GM18867 (cell line): ENCODE results near the gene PANK4.

Experiments
- ATAC-seq: cut with Tn5 transposase; IDR thresholded peaks from one replicate; pipeline ENCODE4 v1.9.1; 2021; ENCODE audit warnings: mild to moderate bottlenecking, moderate library complexity; ENCODE audit not compliant: unreplicated experiment

PANK4 gene

DNA sequence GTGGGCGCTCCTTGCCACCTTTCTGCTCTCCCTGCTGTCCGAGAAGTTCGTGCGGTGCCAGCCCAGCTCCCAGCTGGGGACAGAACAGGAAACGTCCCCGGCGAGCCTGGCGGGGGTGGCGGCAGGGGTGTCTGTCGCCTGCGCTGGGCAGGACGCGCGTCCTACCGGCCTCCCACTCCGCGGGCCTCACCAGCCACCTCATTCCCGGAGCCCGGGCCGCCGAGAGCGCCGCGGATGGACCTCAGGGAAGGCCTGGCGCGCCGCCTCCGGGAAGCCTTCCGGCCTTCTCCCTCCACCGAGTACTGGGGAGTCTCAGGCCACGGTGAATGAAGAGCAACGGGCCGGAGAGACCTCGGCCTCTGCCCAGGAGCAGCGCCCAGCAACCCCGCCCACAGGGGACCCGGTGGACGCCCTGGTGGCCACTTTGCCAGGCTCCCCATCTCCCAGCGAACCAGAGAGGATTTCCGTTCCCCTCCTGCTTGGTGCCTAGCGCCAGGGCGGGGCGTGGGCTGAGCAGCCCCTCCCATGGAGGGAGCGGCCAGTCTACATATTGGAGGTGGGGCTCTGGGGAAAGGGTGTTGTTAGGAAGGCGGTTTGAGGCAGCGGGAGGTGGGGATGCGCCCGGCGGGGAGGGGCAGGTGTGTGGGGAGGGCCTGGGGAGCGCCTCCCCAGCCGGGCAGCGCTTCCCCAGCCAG, 20.3 kb upstream of the PANK4 start:
- peak; percentile 28 for ATAC-seq

DNA sequence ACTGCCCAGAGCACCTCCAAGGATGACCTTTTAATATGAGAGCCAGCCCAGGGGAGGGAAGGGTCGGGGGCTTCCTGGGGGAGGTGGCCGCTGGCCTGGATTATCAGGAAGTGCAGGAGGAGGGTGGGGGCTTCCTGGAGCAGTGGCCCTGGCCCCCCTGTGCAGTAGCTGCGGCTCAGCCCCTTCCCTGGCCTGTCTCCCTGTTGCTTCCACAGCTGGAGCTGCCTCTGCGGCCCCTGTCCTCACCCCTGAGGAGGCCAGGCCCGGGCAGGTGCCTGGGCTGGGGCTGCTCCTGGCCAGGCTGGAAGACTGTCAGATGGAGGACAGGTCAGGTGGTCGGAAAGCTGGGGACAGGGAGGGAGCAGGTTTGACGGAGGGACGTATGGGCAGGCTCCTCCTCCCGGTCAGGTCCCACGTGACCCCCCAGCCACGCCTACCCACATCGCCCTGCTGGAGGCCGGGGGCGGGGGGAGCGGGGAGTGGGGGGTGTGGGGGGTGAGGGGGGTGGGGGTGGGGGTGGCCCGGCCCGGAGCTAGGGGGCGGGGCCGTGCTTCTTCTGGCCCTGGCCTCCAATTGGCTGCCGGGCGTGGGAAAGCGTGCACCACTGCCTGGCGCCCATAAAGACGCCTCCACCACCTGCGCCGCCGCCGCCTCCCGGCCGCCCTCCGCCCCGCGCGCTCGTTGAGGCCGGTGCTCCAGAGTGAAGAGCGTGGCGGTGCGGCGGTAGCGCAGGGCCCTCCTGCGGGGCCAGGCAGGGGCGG, 19.5 kb upstream of the PANK4 start:
- peak; percentile 35 for ATAC-seq

DNA sequence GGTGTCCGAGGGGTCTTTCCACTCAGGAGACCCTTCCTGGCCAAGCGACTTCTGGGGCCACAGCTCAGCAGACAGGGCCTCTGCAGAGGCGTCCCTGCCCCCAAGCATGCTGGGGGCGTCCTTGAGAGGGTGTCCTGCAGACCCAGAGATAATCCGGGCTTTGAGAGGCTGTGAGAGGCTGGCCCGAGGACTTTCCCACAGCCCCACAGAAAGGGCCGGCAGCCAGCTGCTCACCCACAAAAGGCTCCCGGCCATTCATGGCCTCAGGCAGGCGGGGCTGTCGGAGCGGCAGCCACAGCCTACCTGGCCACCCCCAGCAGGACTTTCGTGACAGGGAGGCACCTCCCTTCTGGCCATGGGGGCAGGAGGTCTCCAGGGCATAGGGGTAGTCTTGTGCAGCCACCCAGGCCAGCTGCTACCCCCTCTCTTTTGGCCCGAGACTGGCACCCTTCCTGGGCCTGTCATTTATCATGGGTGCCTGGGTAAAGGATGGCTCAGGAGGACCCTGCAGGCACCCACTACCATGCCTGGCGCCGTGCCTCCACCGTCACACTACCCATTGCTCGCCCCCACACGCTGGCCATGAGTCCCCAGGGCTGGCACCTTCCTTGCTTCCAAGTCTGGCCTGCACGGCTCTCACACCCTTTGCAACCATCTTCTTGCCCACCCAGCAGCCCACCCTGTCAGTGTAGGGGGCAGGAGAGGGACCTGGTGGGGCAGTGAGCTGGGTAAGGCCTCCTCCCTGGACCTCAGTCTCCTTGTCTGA, 18.7 kb upstream of the PANK4 start:
- no peak for ATAC-seq

DNA sequence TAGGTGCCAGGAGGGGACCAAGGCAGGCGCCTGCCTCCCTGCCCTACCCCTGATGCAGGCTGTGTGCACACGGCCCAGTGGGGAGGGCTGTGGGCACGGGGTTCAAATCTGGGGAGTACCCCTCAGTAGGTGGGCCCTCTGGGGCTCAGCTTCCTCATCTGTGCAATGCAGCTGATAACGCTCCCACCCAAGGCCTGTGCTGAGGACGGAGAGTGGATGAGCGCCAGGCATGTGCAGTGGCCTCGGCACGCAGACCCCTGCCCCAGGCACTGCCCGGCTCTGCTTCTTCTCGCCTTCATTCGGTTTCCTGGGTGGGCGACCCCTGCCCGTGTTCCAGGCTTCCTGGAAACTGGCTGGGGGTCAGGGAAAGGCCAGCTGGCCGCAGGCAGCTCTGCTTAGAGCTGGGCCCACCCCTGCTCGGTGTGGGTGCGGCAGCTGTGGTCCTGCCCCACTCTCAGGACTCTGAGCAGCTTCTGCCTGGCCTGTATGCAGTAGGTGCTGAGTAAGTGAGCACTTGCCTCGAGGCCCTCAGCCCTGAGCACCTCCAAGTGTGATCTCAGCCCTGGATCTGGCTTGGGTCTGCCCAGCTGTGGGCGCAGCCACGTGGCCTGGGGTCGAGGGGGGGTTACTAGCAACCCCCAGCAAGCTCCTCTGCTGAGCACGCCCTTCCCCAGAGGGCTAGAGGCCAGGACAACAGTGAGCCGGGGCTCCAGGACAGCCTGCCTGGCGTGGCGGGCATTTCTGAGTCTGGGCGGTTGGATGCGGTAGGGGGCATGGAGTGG, 17.9 kb upstream of the PANK4 start:
- no peak for ATAC-seq

DNA sequence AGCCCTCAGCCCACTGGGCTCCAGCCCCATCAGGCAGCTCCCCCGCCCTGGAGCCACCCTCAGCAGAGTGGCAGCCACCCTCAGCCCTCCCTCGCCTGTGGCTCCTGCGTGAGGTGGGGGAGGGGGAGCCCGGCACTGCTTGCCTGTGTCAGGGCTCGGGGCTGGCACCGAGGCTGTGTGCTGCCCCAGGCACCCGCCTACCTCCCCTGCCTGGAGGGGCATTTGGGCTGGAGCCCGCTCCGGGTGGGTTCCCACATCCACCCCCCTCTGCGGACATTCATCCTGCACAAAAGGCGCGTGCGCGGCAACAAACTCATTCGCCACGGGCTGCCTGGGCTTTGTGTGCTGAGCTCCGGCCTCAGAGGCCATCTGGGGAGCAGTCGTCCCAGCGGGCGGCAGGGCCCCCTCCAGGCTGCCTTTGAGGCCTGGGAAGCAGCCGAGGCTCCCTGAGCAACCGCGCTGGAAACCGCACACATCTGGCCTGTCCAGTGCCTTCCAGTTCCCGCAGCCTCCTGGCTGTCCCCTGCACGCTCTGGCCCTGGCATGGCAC, 17.2 kb upstream of the PANK4 start:
- no peak for ATAC-seq

DNA sequence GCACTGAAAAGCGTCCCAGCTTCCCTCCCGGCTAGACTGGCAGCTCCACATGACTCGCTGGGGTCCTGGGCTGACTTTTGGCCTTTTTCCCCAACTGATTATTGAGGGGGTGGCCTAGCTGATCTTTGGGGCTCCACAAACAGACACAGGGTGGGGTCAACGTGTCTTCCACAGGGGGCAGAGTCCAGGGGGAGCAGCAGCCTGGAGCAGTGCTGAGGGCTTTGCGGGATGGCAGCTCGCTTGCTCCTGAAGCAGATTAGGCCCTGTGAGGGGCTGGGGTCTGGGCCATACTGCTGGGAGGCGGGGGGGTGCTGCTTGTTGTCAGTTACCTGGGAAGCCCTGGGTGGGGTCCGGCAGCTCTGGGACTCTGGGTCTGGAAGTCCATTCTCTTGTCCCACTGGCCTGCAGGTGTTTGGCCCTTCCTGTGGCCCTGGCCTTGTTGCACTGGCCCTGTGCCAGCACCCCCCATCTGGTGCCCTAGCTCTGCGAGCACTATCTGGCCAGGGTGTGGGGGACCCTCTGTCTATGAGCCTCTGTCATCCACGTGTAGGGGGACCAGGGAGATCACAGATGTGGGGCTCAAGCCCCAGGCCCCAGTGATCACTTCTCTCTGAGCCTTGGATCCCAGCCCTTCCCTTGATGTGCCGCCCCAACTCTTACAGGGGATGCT, 16.0 kb upstream of the PANK4 start:
- ATAC-seq: no peak

DNA sequence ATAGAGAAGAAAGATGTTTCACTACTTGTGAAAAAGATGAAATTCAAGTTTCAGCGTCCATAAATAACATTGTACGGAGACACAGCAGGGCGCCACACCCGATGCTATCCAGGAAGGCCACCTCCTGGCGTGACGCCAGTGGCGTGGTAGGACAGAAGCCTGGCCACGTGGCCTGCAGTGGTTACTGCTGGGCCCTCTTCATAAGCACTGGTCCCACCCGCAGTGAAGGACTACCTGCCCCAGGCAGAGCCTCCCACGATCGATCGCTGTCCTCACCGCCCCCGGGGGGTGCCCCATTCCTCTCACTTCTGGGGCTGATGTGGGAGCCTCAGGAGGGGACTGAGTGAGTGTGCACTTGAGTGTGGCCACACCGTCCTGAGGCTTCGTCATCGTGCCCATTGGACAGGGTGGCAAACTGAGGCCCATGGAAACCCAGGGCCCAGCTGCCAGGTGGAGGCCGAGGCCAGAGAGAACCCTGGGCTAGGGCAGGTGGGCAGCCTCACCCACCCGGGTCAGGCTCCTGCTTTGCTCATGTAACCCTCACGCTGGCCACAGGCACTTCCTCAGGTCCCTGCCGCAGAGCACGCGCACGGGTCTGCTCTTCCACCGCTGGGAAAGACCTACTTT, 15.3 kb upstream of the PANK4 start:
- no peak for ATAC-seq

DNA sequence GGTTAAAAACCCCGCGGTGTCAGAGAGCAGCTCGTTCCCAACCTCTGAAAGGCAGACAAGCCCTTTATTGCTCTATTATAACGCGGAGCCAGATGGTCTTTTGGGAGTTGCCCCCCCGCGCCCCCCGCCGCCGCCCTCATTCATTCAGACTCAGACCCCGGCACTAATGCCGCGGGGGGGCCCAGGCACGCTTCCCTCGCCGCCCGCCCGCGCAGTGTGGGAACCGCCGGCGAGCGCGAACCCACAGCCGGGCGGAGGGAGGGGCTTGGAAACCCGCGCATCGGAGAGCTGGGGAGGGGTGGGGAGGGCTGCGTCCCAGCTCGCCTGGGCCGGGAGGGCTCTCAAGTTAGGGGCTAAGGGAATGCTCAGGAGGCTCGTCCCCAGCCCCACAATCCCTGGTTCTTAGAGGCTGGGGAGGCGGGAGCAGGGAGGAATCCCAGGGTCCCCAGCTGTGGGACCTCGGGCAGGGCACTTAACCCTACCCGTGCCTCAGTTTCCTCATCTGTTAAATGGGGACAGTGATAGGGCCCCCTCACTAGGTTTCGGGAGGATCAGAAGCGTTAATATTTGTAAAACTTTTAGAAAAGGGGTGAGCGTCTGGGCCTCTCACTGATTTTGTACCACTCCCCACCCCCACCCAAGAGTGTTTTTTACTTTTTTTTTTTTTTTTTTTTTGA, 14.6 kb upstream of the PANK4 start:
- no peak for ATAC-seq

DNA sequence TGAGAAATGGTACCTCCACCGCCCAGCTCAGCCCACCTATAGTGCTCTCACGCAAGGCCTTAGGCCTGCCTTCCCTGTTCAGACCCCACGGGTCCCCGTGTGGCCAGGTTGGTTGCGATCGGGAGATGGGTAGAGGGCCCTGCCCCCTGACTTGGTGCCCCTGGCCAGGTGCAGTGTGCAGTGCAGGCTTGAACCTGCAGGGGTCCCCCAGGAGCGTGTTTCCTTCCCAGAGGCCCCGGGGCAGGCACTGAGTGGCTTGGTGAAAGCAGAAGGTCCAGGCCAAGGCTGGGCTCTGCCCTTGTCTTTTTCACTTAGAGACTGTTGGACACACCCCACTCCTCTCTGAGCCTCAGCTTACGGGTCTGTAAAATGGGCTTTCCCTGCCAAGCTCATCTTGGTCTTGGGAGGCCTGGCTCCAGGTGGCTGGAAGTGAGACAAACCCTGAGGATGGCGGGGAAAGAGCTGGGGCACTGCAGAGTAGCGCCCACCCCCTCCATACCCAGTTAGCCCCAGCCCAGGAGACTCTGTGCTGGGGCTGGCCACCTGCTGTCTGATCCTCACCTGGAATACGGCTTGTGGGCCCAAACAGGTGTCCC, 13.0 kb upstream of the PANK4 start:
- ATAC-seq: peak; percentile 39

DNA sequence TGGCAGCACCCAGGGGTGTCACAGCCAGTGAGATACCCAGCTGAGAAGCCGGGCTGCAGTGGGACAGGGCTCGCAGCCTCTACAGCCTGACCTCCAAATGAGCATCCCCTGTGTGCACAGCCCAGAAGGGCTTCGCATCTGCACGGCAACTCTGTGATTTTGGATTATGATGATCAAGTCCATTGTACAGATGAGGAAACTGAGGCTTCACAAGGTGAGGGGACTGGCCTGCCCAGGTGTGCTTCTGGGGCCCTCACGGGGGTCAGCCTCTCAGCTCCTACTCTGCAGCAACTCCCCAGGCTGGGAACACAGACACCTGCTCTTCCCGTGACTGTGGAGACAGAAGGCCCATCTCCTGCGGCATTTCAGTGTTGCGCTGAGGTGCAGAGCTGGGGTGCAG, 12.5 kb upstream of the PANK4 start:
- no peak for ATAC-seq

DNA sequence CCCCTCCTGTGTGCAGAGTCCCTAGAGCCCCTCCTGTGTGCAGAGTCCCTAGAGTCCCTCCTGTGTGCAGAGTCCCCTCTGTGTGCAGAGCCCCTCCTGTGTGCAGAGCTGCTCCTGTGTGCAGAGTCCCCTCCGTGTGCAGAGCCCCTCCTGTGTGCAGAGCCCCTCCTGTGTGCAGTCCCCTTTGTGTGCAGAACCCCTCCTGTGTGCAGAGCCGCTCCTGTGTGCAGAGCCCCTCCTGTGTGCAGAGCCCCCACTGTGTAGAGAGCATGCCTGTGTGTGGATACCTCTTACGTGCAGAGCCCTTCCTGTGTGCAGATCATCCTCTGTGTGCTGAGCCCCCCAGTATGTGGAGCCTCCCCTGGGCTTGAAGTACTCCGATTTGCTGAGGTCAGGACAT, 12.0 kb upstream of the PANK4 start:
- no peak for ATAC-seq

DNA sequence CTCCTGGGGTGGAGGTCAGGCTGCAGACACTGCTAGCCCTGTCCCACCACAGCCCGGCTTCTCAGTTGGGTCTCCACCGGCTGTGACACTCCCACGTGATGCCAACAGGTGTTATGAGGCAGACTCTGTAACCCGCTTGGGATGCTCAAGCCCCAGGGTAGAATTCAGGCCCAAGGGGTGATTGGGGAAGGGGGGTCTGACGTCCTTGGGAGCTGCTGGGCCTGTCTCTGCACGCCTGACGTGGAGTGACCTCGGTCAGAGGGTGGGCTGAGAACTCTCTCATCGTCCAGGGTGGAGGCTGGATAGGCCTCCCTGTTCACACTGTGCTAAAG, 11.4 kb upstream of the PANK4 start:
- no peak for ATAC-seq

DNA sequence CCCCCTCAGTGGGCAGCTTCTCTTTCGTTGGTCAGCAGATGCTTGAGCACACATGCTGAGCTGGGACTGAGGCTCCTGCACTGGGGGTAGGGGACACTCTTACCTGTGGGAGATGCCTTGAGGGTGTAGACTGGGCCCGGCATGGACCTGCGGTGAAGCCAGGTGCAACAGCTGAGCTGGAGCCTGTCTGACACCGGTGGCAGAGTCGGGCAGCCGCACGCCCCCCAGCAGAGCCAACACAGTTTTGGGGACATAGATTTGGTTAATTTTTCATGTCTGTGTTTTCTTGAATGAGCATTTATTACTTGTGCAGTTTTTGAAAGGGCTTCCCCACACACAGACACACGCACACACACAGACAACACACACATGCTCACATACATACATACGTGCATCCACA, 9.6 kb upstream of the PANK4 start:
- no peak for ATAC-seq

DNA sequence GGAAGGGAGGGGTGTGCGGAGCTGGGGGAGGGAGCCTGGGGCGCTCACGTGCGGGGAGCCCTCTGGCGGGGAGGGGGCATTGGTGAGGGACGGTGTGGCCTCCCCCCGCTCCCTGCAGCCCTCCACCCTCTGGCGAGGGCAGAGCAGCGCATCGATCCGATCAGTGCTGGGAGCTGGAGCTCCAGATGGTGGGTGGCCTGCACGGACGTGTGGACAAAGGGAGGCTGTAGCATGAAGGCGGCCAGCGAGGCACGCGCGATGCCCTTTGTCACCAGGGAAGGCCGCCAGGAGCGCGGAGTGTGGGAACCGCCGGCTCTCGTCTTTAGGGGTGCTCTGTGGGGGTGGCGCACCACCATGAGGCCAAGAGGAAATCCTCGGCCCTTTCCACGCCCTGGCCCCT, 9.1 kb upstream of the PANK4 start:
- no peak for ATAC-seq

DNA sequence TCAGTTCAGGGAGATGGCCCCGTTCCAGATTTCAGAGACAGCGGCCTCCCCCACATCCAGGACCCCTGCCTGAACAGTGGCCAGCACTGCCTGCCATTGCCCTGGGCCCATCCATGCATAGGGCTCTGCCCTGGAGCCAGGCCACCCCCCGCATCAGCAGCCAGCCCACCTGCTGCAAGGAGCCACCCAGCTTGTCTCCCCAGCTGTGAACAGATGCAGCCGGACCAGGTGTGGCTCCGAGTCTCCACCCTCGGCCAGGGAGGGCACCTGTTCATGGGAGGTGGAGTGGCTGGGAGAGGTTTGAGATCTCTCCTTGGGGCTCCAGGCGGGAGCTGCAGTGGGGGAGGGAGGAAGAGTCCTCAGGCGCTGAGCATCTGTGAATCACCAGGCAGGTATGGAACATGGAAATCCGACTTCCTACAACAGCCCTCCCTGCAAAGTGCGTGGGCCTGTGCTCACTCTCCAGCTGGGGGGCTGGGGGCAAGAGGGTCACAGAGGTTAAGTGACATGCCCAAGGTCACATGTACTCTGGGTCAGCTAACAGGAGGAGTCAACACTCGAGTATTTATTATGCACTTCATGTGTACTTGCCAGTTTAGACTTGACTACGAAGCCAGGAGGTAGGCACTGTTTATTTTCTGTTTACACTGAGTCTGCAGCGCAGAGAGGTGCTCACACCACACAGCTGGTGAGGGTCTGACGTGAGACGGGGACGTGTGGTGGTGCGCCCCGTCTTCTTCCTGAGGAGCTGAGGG, 8.5 kb upstream of the PANK4 start:
- no peak for ATAC-seq

DNA sequence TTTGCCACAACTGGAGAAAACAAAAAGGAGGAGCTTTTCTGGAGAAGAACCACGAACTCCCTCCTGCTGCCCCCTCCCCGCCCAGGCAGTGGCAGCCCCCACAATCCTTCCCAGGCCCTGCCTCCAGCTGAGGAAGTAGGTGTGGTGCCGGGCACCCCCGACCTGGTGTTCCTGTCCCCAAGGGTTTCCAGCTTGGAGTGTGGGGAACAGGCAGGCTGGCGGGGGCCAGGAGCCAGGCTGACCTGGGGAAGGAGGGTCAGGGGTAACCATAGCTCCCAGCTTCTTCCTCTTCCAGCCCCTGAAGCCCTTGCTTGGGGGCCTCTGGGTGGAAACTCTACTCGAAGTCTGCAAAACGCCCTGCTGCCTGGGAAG, 7.9 kb upstream of the PANK4 start:
- ATAC-seq: no peak

DNA sequence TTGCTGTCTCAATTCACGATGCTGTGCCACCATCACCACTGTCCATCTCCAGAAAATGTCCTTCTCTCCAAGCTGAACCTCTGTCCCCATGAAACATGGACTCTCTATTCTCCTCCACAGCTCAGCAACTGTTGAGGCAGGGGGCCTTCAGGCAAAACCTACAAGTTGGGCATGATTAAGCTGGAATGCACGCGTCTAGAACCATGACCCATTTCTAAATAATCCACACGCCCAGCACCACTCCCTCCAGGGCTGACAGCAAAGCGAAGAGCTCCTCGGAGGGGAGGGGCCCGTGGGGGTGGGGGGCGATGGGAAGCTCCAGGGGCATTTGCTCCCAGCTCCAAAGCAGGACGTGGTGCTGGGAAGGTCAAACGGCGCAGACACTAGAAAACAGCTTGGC, 7.0 kb upstream of the PANK4 start:
- ATAC-seq: no peak

DNA sequence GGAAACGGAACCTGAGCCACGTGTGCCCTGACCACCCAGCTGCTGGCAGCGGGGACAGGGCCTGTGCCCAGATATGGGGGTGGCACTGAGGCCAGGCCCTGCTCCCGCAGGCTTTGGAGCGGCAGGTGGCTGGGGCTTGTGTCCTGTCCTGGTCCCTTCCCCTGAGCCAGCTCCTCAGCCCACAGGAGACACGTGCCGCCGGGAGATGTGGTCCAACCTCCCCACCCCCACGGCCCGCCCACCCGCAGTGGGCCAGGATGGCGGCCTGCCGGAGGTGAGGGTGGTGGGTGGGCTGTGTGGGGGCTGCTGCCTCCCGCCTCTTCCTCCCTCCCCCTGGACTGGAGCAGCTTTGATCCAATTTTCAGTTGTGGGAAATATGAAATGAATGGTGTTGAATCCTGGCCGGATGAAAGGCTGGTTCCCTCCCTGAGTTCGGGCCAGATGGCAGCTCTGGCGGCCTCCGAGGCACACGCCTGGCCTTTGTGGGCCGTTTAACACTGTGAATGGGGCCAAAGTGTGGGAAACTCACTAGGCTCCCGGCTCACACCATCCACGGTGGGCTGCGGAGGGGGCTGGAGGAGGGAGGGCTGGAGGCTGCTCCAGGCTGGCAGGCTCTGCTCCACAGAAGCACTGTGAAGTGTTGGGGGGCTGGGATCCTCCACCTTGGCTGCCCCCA, 6.2 kb upstream of the PANK4 start:
- no peak for ATAC-seq
